Uterus (tissue), 2 donors: ENCODE measurements around the gene ADAMTS17.

Source experiments
- POLR2A ChIP-seq, 2 donors: fragments of 450-650 bp; IDR thresholded peaks; one replicate each; pipeline ENCODE4 v1.6.1; 2016; ENCODE audit warnings: antibody characterized with exemption in 2 of 2, mild to moderate bottlenecking in 1 of 2, moderate library complexity in 1 of 2
- TF ChIP-seq, protein P1 (sequence below), 4 experiments: fragments of 200-600 bp in 2 of 4; fragments of 450-650 bp in 2 of 4; sonication (generic) in 2 of 4; IDR thresholded peaks; one replicate each; pipeline ENCODE4 v1.5.1; 2016 to 2019; ENCODE audit warnings: antibody characterized with exemption in 4 of 4, mild to moderate bottlenecking in 2 of 4, moderate library complexity in 1 of 4

DNA sequence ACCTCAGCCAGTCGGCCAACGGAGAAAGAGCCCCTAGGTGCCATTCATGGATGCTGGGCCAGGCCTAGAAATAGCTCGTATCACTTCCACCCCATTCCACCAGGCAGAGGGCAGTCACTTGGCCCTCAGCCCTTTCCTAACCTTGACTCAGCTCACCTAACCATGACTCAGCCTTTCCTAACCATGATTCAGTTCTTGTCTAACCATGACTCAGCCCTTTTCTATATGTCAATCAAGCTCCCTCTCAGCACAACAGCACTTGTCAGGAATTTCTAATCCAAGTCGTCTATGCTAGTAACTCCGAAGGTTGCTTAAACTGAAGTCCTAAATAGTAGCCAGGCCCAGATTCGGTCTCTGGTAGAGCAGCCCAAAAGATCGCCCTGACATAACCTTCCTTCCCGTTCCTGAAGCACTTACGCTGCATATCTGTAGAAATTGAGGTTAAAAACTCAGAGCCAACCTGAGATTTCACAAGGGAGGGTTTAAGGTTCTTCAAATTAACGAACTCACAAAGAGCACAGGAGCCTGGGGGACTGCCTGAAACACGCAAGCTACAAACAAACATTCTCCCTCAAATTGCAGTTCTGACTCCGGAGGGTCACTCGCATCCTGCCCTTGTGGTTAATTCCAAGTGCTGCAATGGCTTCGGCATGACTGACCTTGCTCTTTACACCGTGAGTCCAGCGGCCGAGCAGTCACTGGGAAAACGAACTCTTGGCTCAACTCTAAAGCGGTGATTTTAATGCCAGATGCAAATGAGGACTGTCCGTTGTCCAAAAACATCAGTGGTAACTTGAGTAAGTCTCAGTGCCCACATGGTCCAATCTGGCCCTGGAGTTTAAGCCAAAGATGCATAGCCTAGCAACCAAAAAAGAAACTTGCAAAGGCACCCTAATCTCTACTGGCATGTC, 99.9 kb downstream of the ADAMTS17 start:
- no peak for TF ChIP-seq POLR2A (IDR thresholded peaks at IDR 0.05)
- TF ChIP-seq, protein P1, sequence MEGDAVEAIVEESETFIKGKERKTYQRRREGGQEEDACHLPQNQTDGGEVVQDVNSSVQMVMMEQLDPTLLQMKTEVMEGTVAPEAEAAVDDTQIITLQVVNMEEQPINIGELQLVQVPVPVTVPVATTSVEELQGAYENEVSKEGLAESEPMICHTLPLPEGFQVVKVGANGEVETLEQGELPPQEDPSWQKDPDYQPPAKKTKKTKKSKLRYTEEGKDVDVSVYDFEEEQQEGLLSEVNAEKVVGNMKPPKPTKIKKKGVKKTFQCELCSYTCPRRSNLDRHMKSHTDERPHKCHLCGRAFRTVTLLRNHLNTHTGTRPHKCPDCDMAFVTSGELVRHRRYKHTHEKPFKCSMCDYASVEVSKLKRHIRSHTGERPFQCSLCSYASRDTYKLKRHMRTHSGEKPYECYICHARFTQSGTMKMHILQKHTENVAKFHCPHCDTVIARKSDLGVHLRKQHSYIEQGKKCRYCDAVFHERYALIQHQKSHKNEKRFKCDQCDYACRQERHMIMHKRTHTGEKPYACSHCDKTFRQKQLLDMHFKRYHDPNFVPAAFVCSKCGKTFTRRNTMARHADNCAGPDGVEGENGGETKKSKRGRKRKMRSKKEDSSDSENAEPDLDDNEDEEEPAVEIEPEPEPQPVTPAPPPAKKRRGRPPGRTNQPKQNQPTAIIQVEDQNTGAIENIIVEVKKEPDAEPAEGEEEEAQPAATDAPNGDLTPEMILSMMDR (IDR thresholded peaks at IDR 0.05), result no peak
